Kidney (tissue), 14 donors: Measurements from ENCODE around the gene CAMK1D. TPM values are rescaled to one million over a fixed set of nuclear protein-coding genes. Genes with fewer than 3 reads are reported as not detected.

ENCODE experiments used
- DNase-seq, 5 donors: peaks; one replicate each; pipeline ENCODE4 v3.0.0-alpha.2; 2013 to 2020
- FAIRE-seq: peaks from 2 replicates; lab custom pipeline; 2012; peaks lifted over from hg19 to GRCh38; lab: Jason Lieb, UNC
- H3K27ac ChIP-seq, 2 donors: one replicate each; pipeline ENCODE4 v1.7.0; 2013; ENCODE audit warnings: low read depth in 2 of 2, low read length in 2 of 2, inconsistent platforms in 1 of 2
- H3K27me3 ChIP-seq: one replicate; pipeline ENCODE4 v1.7.1; 2013; ENCODE audit warnings: low read length, inconsistent platforms; ENCODE audit not compliant: control insufficient read depth, insufficient read depth
- H3K36me3 ChIP-seq, 3 donors: one replicate each; pipeline versions ENCODE4 v1.7.0 to v1.7.1; 2013; ENCODE audit warnings: low read length in 3 of 3, control low read depth in 1 of 3, inconsistent platforms in 1 of 3; ENCODE audit not compliant: insufficient read depth in 3 of 3, control insufficient read depth in 2 of 3
- H3K4me1 ChIP-seq, 3 donors: one replicate each; pipeline versions ENCODE4 v1.7.0 to v1.7.1; 2013; ENCODE audit warnings: low read length in 3 of 3, inconsistent platforms in 1 of 3, low read depth in 1 of 3; ENCODE audit not compliant: control insufficient read depth in 2 of 3, insufficient read depth in 2 of 3
- H3K4me3 ChIP-seq, 3 donors: one replicate each; pipeline versions ENCODE4 v1.7.0 to v1.8.1; 2013; ENCODE audit warnings: low read length in 3 of 3, control low read depth in 1 of 3, inconsistent platforms in 1 of 3
- H3K9ac ChIP-seq, 3 donors: one replicate each; pipeline versions ENCODE4 v1.7.0 to v1.7.1; 2013; ENCODE audit warnings: low read length in 3 of 3, control low read depth in 1 of 3, inconsistent platforms in 1 of 3
- H3K9me3 ChIP-seq, 3 donors: one replicate each; pipeline versions ENCODE4 v1.7.0 to v1.7.1; 2013; ENCODE audit warnings: low read length in 3 of 3, control low read depth in 1 of 3, inconsistent platforms in 1 of 3; ENCODE audit not compliant: control insufficient read depth in 2 of 3, insufficient read depth in 1 of 3
- intact Hi-C: fragments of 100-400 bp; cut with DNase I; formaldehyde crosslinking; loops from one replicate; pipeline ENCODE4 v1.11.1; 2022
- polyA plus RNA-seq: library from polyadenylated mRNA; stranded (reverse); fragments of 350-450 nt; fragmentation: Illumina TruSeq; extraction: RNeasy Lipid Tissue Mini Kit (QIAGEN cat#74804); gene quantifications from one replicate; pipeline ENCODE4 v1.2.3, GENCODE V29; 2014; ENCODE audit warnings: low read depth, low replicate concordance; ENCODE audit not compliant: insufficient read depth
- total RNA-seq: library from RNA; stranded (reverse); fragmentation: NEBNext Ultra II Directional; extraction: Animal tissue kit (Norgen Biotek cat#: 25700); gene quantifications from one replicate; pipeline ENCODE4 v1.2.1, GENCODE V29; 2021
- TF ChIP-seq, protein P1 (sequence below): IDR thresholded peaks from 3 replicates; pipeline ENCODE4 v1.5.1; 2012; ENCODE audit warnings: mild to moderate bottlenecking, moderate library complexity, borderline replicate concordance; ENCODE audit not compliant: insufficient read depth; ENCODE audit errors: extremely low read depth
- donor health status: control.
- donor health status: control.
- donor health status: control.
- donor health status: control.
- donor health status: control.
- donor health status: DM: yes; HTN: yes; CAD: no.
- donor health status: Normal renal cell carcinoma (clear cell type).

Gene CAMK1D
- total and polyA plus RNA-seq, 2 donors from 2014 or later: 1.1 to 13.7 TPM

DNA sequence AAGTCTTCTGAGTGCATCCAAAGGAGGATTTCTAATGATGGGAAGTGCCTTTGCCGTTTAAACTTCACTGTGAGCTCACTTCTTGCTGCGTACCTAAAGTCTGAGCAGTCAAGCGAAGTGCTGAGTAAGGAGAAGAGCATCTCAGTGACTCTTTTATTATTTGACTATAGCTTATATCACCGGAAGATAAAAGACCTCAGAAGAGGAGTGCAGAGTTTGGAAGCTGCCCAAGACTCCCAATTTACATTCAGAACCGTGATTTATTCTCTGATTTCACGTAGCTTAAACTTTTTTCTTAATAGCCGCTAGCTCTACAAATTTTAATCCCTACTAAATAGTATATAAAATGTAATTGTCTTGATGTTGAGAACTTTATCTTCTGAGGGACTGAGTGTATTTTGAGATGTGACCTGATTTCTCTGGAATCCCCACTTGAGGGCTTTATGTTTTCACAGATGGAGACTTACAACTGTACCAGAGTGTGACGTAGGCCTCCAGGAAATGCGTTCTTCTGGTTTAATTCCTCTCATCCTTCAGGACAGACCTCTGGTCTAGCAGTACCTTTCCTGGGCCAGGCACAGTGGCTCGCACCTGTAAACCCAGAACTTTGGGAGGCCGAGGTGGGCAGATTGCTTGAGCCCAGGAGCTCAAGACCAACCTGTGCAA is 51.1 kb downstream of the CAMK1D start:
- no peaks in the 10 kb centered on the region for H3K27me3 ChIP-seq
- H3K9me3 ChIP-seq: no peaks in the 10 kb centered on the region
- FAIRE-seq (no peak), DNase-seq (no peak)
- no peak overlapping the region for H3K27ac ChIP-seq
- no peak overlapping the region for H3K9ac ChIP-seq
- no peak overlapping the region for H3K4me3 ChIP-seq
- no peaks in the 10 kb centered on the region for H3K4me1 ChIP-seq
- TF ChIP-seq, protein P1, sequence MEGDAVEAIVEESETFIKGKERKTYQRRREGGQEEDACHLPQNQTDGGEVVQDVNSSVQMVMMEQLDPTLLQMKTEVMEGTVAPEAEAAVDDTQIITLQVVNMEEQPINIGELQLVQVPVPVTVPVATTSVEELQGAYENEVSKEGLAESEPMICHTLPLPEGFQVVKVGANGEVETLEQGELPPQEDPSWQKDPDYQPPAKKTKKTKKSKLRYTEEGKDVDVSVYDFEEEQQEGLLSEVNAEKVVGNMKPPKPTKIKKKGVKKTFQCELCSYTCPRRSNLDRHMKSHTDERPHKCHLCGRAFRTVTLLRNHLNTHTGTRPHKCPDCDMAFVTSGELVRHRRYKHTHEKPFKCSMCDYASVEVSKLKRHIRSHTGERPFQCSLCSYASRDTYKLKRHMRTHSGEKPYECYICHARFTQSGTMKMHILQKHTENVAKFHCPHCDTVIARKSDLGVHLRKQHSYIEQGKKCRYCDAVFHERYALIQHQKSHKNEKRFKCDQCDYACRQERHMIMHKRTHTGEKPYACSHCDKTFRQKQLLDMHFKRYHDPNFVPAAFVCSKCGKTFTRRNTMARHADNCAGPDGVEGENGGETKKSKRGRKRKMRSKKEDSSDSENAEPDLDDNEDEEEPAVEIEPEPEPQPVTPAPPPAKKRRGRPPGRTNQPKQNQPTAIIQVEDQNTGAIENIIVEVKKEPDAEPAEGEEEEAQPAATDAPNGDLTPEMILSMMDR: no peak
- no peaks in the 10 kb centered on the region for H3K36me3 ChIP-seq
- intact Hi-C loops: no loop called here

DNA sequence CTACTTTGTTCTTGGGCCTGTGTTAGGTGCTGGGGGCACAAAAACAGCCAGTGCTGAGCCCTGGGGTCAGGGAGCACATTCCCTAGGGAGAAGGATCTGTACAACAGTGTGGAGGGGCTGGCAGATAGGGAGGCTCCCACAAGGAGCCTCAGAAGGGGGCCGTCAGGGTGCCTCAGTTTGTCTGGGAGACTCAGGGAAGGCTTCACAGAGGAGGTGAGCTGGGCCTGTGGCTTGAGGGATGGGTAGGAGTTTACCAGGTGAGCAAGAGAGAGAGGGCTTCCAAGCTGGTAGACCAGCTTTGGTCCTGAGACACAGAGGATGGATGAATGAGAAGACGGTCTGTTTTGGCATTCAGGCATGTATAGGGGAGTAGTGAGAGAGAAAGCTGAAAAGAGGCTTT is 52.1 kb downstream of the CAMK1D start:
- no peak for FAIRE-seq
- no peaks in the 10 kb centered on the region for H3K36me3 ChIP-seq
- H3K9ac ChIP-seq: no peak overlapping the region
- intact Hi-C loops: no loop called here
- TF ChIP-seq, protein P1: no peak
- no peaks in the 10 kb centered on the region for H3K27me3 ChIP-seq
- H3K9me3 ChIP-seq: no peaks in the 10 kb centered on the region
- H3K4me1 ChIP-seq: no peaks in the 10 kb centered on the region
- no peak for DNase-seq
- H3K27ac ChIP-seq: no peak overlapping the region
- H3K4me3 ChIP-seq: no peak overlapping the region

DNA sequence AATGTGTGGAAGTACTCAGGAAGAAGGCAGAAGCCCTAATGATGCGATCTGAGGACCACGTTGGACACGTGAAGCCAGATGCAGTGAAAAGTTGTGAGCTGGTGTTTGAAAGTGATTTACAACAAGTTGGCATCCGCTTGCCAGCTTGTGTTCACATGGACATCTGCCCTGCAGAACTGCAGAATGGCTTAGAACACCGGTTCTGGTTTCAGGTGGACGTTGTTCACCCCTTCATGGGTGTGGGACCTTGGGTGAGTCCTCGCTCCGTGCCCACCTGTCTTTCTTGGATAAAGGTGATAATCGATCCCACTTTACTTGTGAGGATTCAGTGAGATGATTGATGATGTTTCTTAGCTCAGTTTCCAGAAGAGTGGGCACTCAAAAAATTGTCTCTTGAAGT is 53.8 kb downstream of the CAMK1D start:
- H3K27ac ChIP-seq: no peak overlapping the region
- TF ChIP-seq, protein P1: no peak
- DNase-seq: no peak

More for the DNA sequence above, 53.8 kb downstream of the CAMK1D start:
- FAIRE-seq: no peak
- Histone ChIP-seq H3K27me3 (no peaks in the 10 kb centered on the region), H3K4me1 (no peaks in the 10 kb centered on the region), H3K9me3 (no peaks in the 10 kb centered on the region), H3K36me3 (no peaks in the 10 kb centered on the region), H3K9ac (no peak overlapping the region), H3K4me3 (no peak overlapping the region)
- intact Hi-C loops: no loop called here
